COLO668 (cell line): ENCODE measurements around the gene AADACL4.
A peak's percentile ranks its signal among the peaks of the same experiment; 100 is the strongest.
"Not testable (repeated sequence)": the region's sequence is repeated elsewhere in the genome, so short reads cannot be mapped to it uniquely, and the experiment has no call there.

ENCODE experiments used
- DNase-seq: peaks from one replicate; lab custom pipeline; 2025; ENCODE audit not compliant: unreplicated experiment; lab: John Stamatoyannopoulos, UW

Gene AADACL4

DNA sequence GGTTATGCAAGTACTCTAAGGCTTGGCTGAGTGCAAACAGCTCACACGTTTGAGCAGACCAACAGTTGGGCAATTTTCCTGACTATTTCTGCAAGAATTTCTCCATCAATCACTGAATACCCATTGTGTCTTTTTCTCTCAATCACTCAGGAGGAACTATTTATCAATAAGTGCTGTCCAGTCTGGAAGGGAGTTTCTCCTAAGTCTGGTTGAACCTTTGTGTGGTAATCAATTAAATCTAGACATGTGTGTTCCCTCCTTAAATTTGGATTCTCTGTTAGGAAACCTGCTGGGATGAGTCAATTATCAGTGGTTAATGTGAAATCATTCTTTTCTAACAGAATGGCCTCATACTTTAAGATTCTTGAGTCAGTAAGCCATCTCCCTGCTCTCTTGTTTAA lies 65.2 kb downstream of the AADACL4 start:
- no peak for DNase-seq

GRCh38 chr1:12709696-12710095 lies 65.8 kb downstream of the AADACL4 start:
- DNase-seq, result no peak

- no peak for DNase-seq
These were observed 67.7 kb downstream of the AADACL4 start for GRCh38 chr1:12711536-12711935.

DNA sequence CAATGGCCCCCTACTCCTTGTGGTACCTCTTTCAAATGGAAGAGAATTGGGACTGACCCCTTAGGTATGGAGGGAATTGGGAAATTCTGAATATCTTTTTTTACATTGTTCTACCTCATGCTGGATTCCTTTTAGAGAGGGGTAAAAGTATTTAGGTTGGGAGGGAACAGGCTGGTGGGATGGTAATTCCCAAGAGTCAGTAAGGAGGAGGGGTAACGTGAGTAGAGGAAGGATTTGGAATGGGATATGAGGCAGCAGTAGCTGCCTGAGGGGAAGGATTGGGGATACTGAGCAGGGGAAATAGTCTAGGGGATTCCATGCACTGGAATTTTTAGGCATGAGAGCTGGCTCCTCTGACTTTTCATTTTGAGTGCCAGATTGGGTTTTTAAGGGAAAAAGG lies 68.2 kb downstream of the AADACL4 start:
- no peak for DNase-seq

DNA sequence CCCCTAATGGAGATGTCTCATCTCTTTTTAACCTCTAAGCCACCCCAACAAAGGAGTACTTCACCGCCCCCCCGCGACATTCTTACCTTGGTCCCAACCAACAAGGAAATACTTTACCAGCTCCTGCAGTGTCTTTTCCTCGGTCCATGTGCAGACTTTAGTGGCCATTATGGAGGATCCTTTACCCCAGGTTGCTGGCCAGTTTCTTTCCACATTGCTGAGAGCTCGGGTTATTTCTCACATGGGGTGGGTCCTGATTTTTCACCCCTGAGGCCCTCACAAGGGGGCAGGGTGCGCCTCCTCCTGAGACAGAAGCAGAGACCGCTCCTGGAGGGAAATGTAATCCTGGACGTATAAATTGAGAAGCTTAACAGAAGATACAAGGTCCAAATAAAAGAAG lies 69.0 kb downstream of the AADACL4 start:
- DNase-seq, result no peak

DNA sequence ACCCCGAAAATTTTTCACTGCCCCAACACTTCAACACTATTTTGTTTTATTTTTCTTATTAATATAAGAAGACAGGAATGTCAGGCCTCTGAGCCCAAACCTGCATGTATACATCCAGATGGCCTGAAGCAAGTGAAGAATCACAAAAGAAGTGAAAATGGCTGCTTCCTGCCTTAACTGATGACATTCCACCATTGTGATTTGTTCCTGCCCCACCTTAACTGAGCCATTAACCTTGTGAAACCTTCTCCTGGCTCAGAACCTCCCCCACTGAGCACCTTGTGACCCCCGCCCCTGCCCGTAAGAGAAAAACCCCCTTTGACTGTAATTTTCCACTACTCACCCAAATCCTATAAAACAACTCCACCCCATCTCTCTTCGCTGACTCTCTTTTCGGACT lies 69.8 kb downstream of the AADACL4 start:
- not testable (repeated sequence) for DNase-seq

DNA sequence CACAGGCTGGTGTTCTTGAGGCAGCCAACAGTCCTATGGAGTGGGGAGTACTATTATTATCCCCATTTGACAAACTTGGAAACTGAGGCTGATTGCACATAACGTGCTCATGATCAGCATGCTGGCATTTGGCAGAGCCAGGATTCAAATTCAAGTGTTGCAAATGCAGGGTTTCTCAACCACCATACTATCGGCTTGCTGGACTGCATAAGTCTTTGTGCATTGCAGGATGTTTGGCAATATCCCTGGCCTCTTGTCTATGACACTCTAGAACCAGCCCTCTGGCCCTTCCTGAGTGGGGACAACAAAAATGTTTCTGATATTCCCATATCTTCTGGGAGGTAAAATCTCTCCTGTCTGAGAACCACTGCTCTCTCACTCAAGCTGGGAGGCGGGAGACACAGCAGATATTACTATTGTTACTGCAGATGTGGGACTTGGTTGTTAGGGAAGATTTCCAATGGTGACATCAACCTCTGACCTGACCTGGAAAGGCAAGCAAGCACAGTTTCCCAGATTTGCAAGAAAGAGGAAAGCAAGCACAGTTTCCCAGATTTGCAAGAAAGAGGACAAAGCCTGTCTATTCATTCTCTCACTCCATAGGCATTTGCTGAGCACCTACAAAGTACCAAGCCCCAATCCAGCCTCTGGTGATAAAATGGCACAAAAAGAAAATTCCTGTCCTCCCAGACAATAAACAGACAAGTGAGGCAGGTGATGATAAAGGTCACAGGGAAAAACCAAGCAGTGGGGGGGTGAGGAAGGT lies 71.0 kb downstream of the AADACL4 start:
- DNase-seq, result no peak

DNA sequence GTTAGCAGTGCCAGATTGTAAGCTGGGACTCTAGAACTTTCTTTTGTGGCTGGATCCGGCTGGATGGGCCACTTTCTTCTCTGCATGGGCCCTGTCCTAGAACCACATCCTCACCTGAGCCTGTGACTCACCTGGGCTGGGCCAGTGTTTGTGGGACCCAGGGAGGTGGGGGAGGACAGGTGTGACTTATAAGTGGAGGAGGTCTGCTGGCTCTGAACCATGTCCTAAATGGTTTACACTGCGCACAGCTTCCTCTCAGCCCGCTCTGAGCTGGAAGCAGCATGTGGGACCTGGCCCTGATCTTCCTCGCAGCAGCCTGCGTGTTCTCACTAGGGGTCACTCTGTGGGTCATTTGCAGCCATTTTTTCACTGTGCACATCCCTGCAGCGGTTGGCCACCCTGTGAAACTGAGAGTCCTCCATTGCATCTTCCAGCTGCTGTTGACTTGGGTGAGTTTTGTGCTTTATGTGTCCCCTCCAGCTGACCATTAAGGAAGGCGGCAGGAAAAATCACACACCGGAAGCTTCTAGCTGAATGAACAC lies 72.1 kb downstream of the AADACL4 start, which contains the start of gene AADACL3:
Gene AADACL3, plus strand, starts transcription at position 215 of the 542 bp plus-strand sequence. Its CDS starts 67 bp downstream, at position 282.
- peak; percentile 40 for DNase-seq
